Activated naive CD8-positive, alpha-beta T cell (primary cell): ENCODE results near the gene CD82.
"Not testable (repeated sequence)": the region's sequence is repeated elsewhere in the genome, so short reads cannot be mapped to it uniquely, and the experiment has no call there.

Source experiments
- H3K27ac Mint-ChIP-seq: one replicate; pipeline ENCODE4 v1.8.0; 2021; ENCODE audit warnings: mixed read lengths
- H3K27me3 Mint-ChIP-seq: one replicate; pipeline ENCODE4 v1.8.0; 2021; ENCODE audit warnings: mixed read lengths
- H3K36me3 Mint-ChIP-seq: one replicate; pipeline ENCODE4 v1.8.0; 2021; ENCODE audit warnings: mixed read lengths
- H3K4me1 Mint-ChIP-seq: one replicate; pipeline ENCODE4 v1.8.0; 2021; ENCODE audit warnings: low read depth, mixed read lengths
- H3K4me3 Mint-ChIP-seq: one replicate; pipeline ENCODE4 v1.8.0; 2021; ENCODE audit warnings: mild to moderate bottlenecking, mixed read lengths
- H3K9me3 Mint-ChIP-seq: one replicate; pipeline ENCODE4 v1.8.0; 2021; ENCODE audit warnings: low read depth, mixed read lengths

CD82 gene

GRCh38 chr11:44547534-44547933 is 17.9 kb upstream of the CD82 start:
- H3K9me3 Mint-ChIP-seq, H3K36me3 Mint-ChIP-seq, H3K4me3 Mint-ChIP-seq, H3K27me3 Mint-ChIP-seq, H3K4me1 Mint-ChIP-seq, H3K27ac Mint-ChIP-seq: not testable (repeated sequence)

- Mint-ChIP-seq H3K27ac (no peak overlapping the region), H3K4me3 (no peak overlapping the region), H3K36me3 (peaks cover 4% of the 10 kb centered on the region)
Measured at GRCh38 chr11:44548032-44548695, 17.3 kb upstream of the CD82 start.

GRCh38 chr11:44548961-44549749 is 16.3 kb upstream of the CD82 start:
- not testable (repeated sequence) for H3K27me3 Mint-ChIP-seq, H3K9me3 Mint-ChIP-seq, H3K4me1 Mint-ChIP-seq, H3K36me3 Mint-ChIP-seq, H3K4me3 Mint-ChIP-seq, H3K27ac Mint-ChIP-seq

More at GRCh38 chr11:44548032-44548695, 17.3 kb upstream of the CD82 start:
- Mint-ChIP-seq H3K27me3 (no peaks in the 10 kb centered on the region), H3K9me3 (no peaks in the 10 kb centered on the region), H3K4me1 (no peaks in the 10 kb centered on the region)

DNA sequence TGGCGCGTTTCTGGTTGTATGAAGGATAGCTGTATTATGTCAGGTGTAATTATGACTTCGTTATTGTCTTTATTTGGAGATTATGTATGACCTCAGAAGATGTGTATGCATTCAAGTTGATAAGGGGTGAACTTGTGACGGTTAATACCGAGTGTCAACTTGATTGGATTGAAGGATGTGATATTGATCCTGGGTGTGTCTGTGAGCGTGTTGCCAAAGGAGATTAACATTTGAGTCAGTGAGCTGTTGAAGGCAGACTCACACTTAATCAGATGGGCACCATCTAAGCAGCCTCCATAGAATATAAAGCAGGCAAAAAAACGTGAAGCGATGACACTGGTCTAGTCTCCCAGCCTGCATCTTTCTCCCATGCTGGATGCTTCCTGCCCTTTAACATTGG is 15.3 kb upstream of the CD82 start:
- no peaks in the 10 kb centered on the region for H3K9me3 Mint-ChIP-seq
- peaks cover 4% of the 10 kb centered on the region for H3K36me3 Mint-ChIP-seq
- no peak overlapping the region for H3K4me3 Mint-ChIP-seq
- no peaks in the 10 kb centered on the region for H3K27me3 Mint-ChIP-seq
- no peaks in the 10 kb centered on the region for H3K4me1 Mint-ChIP-seq
- no peak overlapping the region for H3K27ac Mint-ChIP-seq

DNA sequence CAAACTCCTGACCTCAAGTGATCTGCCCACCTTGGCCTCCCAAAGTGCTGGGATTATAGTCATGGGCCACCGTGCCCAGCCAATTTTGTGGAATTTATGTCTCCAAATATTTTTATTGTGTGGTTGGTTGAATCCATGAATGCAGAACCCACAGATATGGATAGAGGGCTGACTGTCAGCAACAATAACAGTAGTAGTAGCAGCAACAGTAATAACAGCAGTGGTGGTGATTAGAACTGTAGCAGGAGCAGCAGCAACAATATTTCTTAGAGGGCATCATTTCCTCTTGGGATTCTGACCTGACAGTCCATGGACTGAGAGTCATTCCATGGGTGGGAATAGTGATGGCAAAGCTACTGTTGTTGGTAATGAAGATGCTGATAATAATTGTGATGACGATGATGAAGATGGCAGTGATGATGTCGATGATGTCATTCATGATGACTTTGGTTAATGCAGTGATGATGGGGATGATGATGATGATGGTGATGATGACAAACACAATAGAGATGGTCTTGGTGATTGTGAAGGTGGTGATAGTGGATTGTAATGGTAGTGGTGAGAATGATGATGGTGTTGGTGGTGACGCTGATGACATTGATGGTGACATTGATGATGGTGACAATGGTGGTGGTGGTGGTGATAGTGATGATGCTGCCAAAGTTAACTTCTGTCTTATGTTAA is 13.9 kb upstream of the CD82 start:
- H3K27me3 Mint-ChIP-seq = no peaks in the 10 kb centered on the region
- no peaks in the 10 kb centered on the region for H3K9me3 Mint-ChIP-seq
- H3K4me3 Mint-ChIP-seq = no peak overlapping the region
- H3K4me1 Mint-ChIP-seq = peaks cover under 1% of the 10 kb centered on the region
- no peak overlapping the region for H3K27ac Mint-ChIP-seq
- peaks cover 4% of the 10 kb centered on the region for H3K36me3 Mint-ChIP-seq

DNA sequence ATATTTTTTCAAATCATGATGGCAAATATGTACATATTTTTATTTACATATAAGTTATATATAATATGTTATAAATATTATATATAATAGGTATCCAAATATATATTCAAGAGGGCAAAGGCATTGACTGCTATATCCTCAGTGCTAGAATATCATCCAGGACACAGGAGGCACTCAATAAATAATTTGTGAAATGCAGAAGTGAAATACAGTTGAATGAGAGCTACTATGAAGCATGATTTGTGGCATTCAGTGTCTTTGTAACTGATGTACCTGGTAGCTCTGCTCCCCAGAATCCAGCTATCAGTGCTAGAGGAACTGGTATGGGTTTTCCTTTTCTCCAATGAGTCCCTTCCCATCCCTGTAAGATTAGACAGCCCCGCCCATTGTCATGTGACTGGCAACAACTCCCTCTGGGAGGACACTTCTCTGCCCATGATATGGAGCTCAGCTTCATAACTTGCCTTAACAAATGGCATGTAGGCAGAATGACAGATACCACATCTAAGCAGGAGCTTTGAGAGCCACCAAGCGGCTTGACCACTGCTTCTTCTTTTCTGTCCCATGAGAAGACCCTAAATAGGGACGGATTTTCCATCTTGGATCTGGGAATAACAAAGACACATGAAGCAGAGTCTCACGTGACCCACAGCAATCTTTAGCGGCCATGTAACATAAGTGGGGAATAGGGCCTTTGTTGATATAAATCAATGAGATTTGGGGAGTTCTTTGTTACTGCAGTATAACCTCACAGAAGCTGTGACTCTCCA is 10.2 kb upstream of the CD82 start:
- Mint-ChIP-seq H3K27me3 (no peaks in the 10 kb centered on the region), H3K4me3 (no peak overlapping the region), H3K4me1 (peaks cover 14% of the 10 kb centered on the region), H3K36me3 (peaks cover 4% of the 10 kb centered on the region), H3K27ac (no peak overlapping the region), H3K9me3 (no peaks in the 10 kb centered on the region)

DNA sequence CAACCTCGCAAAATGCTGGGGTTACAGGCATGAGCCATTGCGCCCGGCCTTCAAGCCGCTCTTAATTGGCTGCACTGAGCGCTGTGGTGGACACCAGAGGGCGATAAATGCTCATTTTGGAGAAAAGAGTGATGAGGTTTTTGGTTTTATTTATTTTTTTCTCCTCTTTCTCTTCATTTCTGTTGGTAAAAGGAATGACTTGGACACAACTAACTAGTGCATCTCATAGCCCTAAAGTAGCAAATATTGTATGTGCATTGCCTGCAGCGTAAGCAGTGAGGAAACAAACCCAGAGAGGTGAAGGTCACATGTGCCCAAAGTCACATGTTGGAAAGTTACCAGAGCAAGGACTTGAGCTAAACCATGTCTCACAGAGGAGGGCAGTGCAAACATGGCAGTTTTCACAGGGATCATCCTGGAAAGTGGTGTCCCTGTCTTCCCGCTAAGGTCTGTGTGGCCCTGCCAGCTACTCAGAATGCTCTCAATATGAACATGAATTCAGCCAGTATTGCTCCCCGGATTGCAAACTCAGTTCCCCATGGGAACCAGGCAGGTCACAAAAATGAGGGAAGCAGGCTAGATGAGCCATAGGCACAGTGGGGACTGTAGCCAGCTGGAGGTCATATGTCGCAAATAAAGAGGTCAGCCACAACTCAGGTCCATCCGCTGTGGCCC is 8.6 kb upstream of the CD82 start:
- H3K4me3 Mint-ChIP-seq = no peak overlapping the region
- H3K9me3 Mint-ChIP-seq = no peaks in the 10 kb centered on the region
- peaks cover 28% of the 10 kb centered on the region for H3K4me1 Mint-ChIP-seq

GRCh38 chr11:44557464-44557863 is 8.0 kb upstream of the CD82 start:
- Mint-ChIP-seq H3K9me3 (no peaks in the 10 kb centered on the region), H3K4me1 (peaks cover 28% of the 10 kb centered on the region), H3K27me3 (no peaks in the 10 kb centered on the region), H3K36me3 (no peaks in the 10 kb centered on the region), H3K27ac (no peak overlapping the region), H3K4me3 (no peak overlapping the region)

More for the DNA sequence above, 8.6 kb upstream of the CD82 start:
- Mint-ChIP-seq H3K27me3 (no peaks in the 10 kb centered on the region), H3K27ac (peak overlapping the region; percentile 66), H3K36me3 (peaks cover under 1% of the 10 kb centered on the region)

- Mint-ChIP-seq H3K4me1 (peaks cover 36% of the 10 kb centered on the region), H3K27ac (no peak overlapping the region), H3K27me3 (no peaks in the 10 kb centered on the region), H3K36me3 (no peaks in the 10 kb centered on the region), H3K4me3 (no peak overlapping the region), H3K9me3 (no peaks in the 10 kb centered on the region)
Measured at GRCh38 chr11:44559207-44559939, 6.1 kb upstream of the CD82 start.

GRCh38 chr11:44559940-44560300 is 5.5 kb upstream of the CD82 start:
- peaks cover 41% of the 10 kb centered on the region for H3K4me1 Mint-ChIP-seq
- not testable (repeated sequence) for H3K27ac Mint-ChIP-seq, H3K27me3 Mint-ChIP-seq, H3K4me3 Mint-ChIP-seq, H3K9me3 Mint-ChIP-seq, H3K36me3 Mint-ChIP-seq

DNA sequence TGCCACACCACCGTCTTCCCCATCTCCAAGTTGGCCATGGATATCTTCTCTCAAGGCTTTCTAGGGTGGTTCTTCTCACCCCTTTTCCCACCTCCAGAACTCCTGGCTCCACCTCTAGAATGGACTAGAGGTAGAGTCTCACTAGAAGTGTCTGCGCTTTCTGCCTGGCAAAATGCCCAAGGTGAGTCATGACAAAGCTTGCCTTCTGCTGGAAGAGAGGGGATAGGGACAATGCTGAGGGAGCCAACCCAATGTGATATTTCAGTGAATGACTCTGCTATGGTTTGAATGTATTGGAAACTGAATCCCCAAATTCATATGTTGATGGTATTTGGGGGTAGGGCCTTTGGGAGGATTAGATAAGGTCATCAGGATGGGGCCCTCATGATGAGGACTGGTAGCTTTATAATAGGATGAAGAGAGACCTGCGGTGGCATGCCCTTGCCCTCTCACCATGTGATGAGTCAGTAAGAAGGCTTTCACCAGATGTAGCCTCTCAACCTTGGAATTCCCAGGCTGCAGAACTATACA is 4.1 kb upstream of the CD82 start:
- Mint-ChIP-seq H3K27ac (peak overlapping the region; percentile 11), H3K36me3 (no peaks in the 10 kb centered on the region), H3K27me3 (no peaks in the 10 kb centered on the region), H3K4me3 (no peak overlapping the region), H3K4me1 (peaks cover 41% of the 10 kb centered on the region), H3K9me3 (no peaks in the 10 kb centered on the region)

DNA sequence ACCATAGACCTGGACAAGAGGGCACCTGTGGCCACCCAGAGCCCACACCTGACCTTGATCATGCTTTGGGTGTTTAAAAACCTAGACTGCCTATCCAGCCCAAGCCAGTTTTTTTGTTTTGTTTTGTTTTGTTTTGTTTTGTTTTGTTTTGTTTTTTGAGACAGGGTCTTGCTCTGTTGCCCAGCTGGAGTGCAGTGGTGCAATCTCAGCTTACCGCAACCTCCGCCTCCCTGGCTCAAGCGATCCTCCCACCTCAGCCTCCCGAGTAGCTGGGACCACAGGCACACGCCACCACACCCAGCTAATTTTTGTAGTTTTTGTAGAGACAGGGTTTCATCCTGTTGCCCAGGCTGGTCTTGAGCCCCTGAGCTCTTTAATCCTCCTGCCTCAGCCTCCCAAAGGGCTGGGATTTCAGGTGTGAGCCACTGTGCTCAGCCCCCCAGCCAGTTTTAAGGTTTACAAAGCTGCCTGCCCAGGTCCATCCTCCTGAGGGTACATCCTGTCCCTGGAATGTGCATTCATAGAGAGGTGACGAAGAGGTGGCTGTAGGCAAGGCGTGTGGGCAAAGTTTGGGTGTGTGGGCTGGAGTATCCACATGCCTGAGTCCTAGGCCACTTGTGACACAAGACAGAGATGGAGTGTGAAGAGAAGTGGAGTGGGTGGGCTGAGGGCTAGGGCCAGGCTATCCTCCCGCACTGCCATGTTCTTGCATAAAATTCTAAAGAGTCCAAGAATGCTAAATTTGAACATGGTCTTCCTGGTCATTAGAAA is 3.3 kb upstream of the CD82 start:
- Mint-ChIP-seq H3K4me1 (peaks cover 40% of the 10 kb centered on the region), H3K27me3 (no peaks in the 10 kb centered on the region), H3K9me3 (no peaks in the 10 kb centered on the region), H3K4me3 (no peak overlapping the region), H3K36me3 (peaks cover 2% of the 10 kb centered on the region), H3K27ac (no peak overlapping the region)

- H3K9me3 Mint-ChIP-seq = no peaks in the 10 kb centered on the region
- H3K4me3 Mint-ChIP-seq = no peak overlapping the region
- no peaks in the 10 kb centered on the region for H3K27me3 Mint-ChIP-seq
- peaks cover 10% of the 10 kb centered on the region for H3K36me3 Mint-ChIP-seq
- peaks cover 48% of the 10 kb centered on the region for H3K4me1 Mint-ChIP-seq
- H3K27ac Mint-ChIP-seq = no peak overlapping the region
Measured at GRCh38 chr11:44562845-44563460, 2.5 kb upstream of the CD82 start.
